ENCODE results near the gene PDS5A. TPM values are rescaled to one million over a fixed set of nuclear protein-coding genes. Genes with fewer than 3 reads are reported as not detected.

The PDS5A gene
- total RNA-seq, 4 donors from 2014 or later, result 58.8 to 114 (median 68.6) TPM

DNA sequence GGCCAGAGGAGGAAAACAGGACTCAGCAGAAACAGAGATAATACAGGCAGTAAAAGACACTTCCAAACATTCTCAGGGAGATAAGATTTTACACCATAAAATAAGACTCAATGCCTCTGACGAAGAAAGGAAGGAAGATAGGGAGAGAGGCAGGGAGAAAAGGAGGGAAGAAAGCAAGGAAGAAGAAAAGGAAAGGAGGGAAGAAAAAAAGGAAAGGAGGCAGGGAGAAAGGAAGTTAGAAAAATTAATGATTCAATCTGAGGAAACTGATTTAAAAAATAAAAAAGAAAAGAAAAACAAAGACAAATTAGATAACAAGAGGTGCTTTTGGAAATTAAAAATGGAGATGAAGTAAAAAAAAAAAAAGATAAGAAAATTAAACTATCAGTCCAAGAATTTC is 72.1 kb downstream of the PDS5A start:
- TF ChIP-seq CTCF (IDR thresholded peaks at IDR 0.05; ENCODE audit: low read depth), result no peak

GRCh38 chr4:39900966-39901365 is 76.7 kb downstream of the PDS5A start:
- no peak for TF ChIP-seq CTCF (IDR thresholded peaks at IDR 0.05; ENCODE audit: low read depth)

- no peak for TF ChIP-seq CTCF (IDR thresholded peaks at IDR 0.05; ENCODE audit: low read depth)
These were observed 78.4 kb downstream of the PDS5A start for GRCh38 chr4:39899291-39899690.

DNA sequence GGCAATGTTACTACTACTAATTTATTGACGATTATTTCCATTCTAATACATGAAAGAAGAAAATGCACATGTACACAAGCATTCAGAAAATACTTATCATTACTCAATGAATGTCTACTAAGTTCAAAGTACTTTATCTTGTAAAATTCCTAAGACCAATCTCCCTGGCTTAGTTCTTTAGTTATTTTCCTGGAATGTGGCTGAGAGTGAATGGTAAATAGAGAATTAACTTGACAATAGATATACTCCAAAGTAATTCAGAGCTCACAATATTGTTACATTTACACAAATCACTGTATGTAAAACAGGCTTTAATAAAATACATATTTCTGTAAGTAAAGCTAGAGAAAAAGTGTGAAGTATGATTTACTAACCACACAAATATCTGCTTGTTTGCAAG is 79.7 kb downstream of the PDS5A start:
- no peak for TF ChIP-seq CTCF (IDR thresholded peaks at IDR 0.05; ENCODE audit: low read depth)

GRCh38 chr4:39893693-39894072 is 84.0 kb downstream of the PDS5A start:
- TF ChIP-seq CTCF (IDR thresholded peaks at IDR 0.05; ENCODE audit: low read depth), result no peak

- TF ChIP-seq CTCF (IDR thresholded peaks at IDR 0.05; ENCODE audit: low read depth), result no peak
These were observed 84.6 kb downstream of the PDS5A start for GRCh38 chr4:39892988-39893692.

GRCh38 chr4:39889226-39889625 is 88.5 kb downstream of the PDS5A start:
- no peak for TF ChIP-seq CTCF (IDR thresholded peaks at IDR 0.05; ENCODE audit: low read depth)
